Measurements from ENCODE around the gene CFAP251.

DNA sequence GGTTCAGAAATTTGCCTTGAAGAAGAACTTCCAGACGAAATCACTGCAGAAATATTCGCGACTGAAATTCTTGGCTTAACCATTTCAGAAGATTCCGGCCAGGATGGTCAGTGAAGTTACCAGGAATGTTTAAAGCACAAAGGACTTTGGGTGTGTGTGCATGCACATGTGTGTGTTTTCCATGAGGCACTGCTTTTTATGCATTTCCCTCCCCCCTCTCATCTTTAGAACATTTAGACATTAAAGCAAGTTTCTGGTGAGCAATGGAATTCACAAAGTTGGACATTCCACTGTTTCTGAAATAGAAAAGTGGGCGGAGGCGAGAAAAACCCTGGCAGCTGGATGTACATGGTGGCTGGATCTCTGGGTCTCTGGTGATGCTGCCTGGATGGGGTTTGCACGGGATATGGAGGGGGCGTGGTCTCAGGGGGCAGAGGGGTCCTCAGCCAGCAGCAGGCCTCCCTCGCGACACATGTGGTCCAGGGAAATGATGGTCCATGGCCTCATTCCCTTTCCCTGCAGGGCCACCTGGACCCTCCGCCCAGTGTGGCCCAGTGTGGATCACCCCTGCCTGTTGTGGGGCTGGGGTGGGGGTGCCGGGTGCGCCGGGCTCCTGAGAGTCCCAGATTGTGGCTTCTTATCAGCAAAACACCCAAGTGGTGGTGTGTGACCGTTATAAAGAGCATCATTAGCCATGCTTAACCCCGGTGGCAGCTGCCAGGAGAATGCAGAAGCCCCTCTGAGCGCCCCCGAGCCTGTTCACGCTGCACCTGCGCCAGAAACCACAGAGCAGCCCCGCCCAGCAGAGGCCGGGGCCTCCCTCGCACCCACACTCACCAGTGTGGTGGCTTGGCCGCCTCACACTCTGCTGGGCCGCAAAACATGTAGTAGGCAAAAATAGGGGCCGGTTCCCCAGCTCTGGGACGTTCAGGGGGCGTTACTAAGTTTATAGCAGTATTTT is 85.5 kb downstream of the CFAP251 start:
- no peak for TF ChIP-seq POLR2A (IDR thresholded peaks at IDR 0.05)
- TF ChIP-seq, protein P1, sequence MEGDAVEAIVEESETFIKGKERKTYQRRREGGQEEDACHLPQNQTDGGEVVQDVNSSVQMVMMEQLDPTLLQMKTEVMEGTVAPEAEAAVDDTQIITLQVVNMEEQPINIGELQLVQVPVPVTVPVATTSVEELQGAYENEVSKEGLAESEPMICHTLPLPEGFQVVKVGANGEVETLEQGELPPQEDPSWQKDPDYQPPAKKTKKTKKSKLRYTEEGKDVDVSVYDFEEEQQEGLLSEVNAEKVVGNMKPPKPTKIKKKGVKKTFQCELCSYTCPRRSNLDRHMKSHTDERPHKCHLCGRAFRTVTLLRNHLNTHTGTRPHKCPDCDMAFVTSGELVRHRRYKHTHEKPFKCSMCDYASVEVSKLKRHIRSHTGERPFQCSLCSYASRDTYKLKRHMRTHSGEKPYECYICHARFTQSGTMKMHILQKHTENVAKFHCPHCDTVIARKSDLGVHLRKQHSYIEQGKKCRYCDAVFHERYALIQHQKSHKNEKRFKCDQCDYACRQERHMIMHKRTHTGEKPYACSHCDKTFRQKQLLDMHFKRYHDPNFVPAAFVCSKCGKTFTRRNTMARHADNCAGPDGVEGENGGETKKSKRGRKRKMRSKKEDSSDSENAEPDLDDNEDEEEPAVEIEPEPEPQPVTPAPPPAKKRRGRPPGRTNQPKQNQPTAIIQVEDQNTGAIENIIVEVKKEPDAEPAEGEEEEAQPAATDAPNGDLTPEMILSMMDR (IDR thresholded peaks at IDR 0.05): no peak

All from esophagus squamous epithelium (tissue), 4 donors.